ENCODE data around the gene AHNAK. TPM values are rescaled to one million over a fixed set of nuclear protein-coding genes. Genes with fewer than 3 reads are reported as not detected.

Gene AHNAK
- total RNA-seq, 1 donor from 2014 or later, result 136 TPM

GRCh38 chr11:62406034-62406433, 140.6 kb downstream of the AHNAK start:
- no peak for TF ChIP-seq CTCF (IDR thresholded peaks at IDR 0.05; ENCODE audit: unreplicated experiment)
- peaks cover 4% of the 10 kb centered on the region for H3K36me3 Mint-ChIP-seq (ENCODE audit: low read depth, unreplicated experiment)
- H3K4me1 Mint-ChIP-seq (ENCODE audit: unreplicated experiment), result no peaks in the 10 kb centered on the region
- no peak for DNase-seq (ENCODE audit: low spot score)
- H3K27me3 Mint-ChIP-seq (ENCODE audit: unreplicated experiment), result peaks cover 4% of the 10 kb centered on the region
- H3K4me3 Mint-ChIP-seq (ENCODE audit: unreplicated experiment), result no peak overlapping the region
- no peaks in the 10 kb centered on the region for H3K9me3 Mint-ChIP-seq (ENCODE audit: unreplicated experiment)
- no peak overlapping the region for H3K27ac Mint-ChIP-seq (ENCODE audit: unreplicated experiment)

- Mint-ChIP-seq H3K4me3 (ENCODE audit: unreplicated experiment) (no peak overlapping the region), H3K27me3 (ENCODE audit: unreplicated experiment) (peaks cover 3% of the 10 kb centered on the region), H3K4me1 (ENCODE audit: unreplicated experiment) (no peaks in the 10 kb centered on the region), H3K9me3 (ENCODE audit: unreplicated experiment) (no peaks in the 10 kb centered on the region), H3K27ac (ENCODE audit: unreplicated experiment) (no peak overlapping the region), H3K36me3 (ENCODE audit: low read depth, unreplicated experiment) (peaks cover 4% of the 10 kb centered on the region)
- no peak for DNase-seq (ENCODE audit: low spot score)
- TF ChIP-seq CTCF (IDR thresholded peaks at IDR 0.05; ENCODE audit: unreplicated experiment), result no peak
Measured at GRCh38 chr11:62404901-62405300, 141.7 kb downstream of the AHNAK start.

GRCh38 chr11:62404435-62404834, 142.2 kb downstream of the AHNAK start:
- Mint-ChIP-seq H3K27ac (ENCODE audit: unreplicated experiment) (no peak overlapping the region), H3K4me3 (ENCODE audit: unreplicated experiment) (no peak overlapping the region), H3K4me1 (ENCODE audit: unreplicated experiment) (no peaks in the 10 kb centered on the region), H3K27me3 (ENCODE audit: unreplicated experiment) (peaks cover 3% of the 10 kb centered on the region), H3K9me3 (ENCODE audit: unreplicated experiment) (no peaks in the 10 kb centered on the region), H3K36me3 (ENCODE audit: low read depth, unreplicated experiment) (peaks cover 4% of the 10 kb centered on the region)
- DNase-seq (ENCODE audit: low spot score), result no peak
- no peak for TF ChIP-seq CTCF (IDR thresholded peaks at IDR 0.05; ENCODE audit: unreplicated experiment)

- no peak overlapping the region for H3K27ac Mint-ChIP-seq (ENCODE audit: unreplicated experiment)
- peaks cover 4% of the 10 kb centered on the region for H3K36me3 Mint-ChIP-seq (ENCODE audit: low read depth, unreplicated experiment)
- H3K4me1 Mint-ChIP-seq (ENCODE audit: unreplicated experiment), result peaks cover 5% of the 10 kb centered on the region
- no peak overlapping the region for H3K4me3 Mint-ChIP-seq (ENCODE audit: unreplicated experiment)
- DNase-seq (ENCODE audit: low spot score), result no peak
- TF ChIP-seq CTCF (IDR thresholded peaks at IDR 0.05; ENCODE audit: unreplicated experiment), result no peak
- peaks cover 8% of the 10 kb centered on the region for H3K27me3 Mint-ChIP-seq (ENCODE audit: unreplicated experiment)
- no peaks in the 10 kb centered on the region for H3K9me3 Mint-ChIP-seq (ENCODE audit: unreplicated experiment)
Measured at GRCh38 chr11:62402960-62403730, 143.5 kb downstream of the AHNAK start.

- Mint-ChIP-seq H3K27me3 (ENCODE audit: unreplicated experiment) (peaks cover 10% of the 10 kb centered on the region), H3K36me3 (ENCODE audit: low read depth, unreplicated experiment) (peaks cover 4% of the 10 kb centered on the region), H3K9me3 (ENCODE audit: unreplicated experiment) (no peaks in the 10 kb centered on the region), H3K4me1 (ENCODE audit: unreplicated experiment) (peaks cover 6% of the 10 kb centered on the region), H3K27ac (ENCODE audit: unreplicated experiment) (no peak overlapping the region), H3K4me3 (ENCODE audit: unreplicated experiment) (no peak overlapping the region)
- DNase-seq (ENCODE audit: low spot score), result no peak
- no peak for TF ChIP-seq CTCF (IDR thresholded peaks at IDR 0.05; ENCODE audit: unreplicated experiment)
Measured at GRCh38 chr11:62402226-62402959, 144.2 kb downstream of the AHNAK start.
